ENCODE measurements around the gene ARHGAP32.

The ARHGAP32 gene

GRCh38 chr11:129077191-129077590 lies 114.9 kb downstream of the ARHGAP32 start:
- Histone ChIP-seq H3K4me1 (ENCODE audit: low read depth, poor library complexity, severe bottlenecking) (no peaks in the 10 kb centered on the region), H3K79me2 (ENCODE audit: insufficient read depth, low read depth) (no peaks in the 10 kb centered on the region), H3K36me3 (ENCODE audit: insufficient read depth) (no peaks in the 10 kb centered on the region), H2AFZ (ENCODE audit: low read depth) (no peak overlapping the region), H3K27ac (no peak overlapping the region), H3K9ac (no peak overlapping the region), H4K20me1 (ENCODE audit: insufficient read depth) (no peaks in the 10 kb centered on the region), H3K4me2 (no peak overlapping the region), H3K27me3 (ENCODE audit: insufficient read depth, low read depth) (no peaks in the 10 kb centered on the region), H3K4me3 (IDR thresholded peaks at IDR 0.05; ENCODE audit: insufficient read depth, low read depth, low read length) (no peak overlapping the region)
- TF ChIP-seq, protein P1, sequence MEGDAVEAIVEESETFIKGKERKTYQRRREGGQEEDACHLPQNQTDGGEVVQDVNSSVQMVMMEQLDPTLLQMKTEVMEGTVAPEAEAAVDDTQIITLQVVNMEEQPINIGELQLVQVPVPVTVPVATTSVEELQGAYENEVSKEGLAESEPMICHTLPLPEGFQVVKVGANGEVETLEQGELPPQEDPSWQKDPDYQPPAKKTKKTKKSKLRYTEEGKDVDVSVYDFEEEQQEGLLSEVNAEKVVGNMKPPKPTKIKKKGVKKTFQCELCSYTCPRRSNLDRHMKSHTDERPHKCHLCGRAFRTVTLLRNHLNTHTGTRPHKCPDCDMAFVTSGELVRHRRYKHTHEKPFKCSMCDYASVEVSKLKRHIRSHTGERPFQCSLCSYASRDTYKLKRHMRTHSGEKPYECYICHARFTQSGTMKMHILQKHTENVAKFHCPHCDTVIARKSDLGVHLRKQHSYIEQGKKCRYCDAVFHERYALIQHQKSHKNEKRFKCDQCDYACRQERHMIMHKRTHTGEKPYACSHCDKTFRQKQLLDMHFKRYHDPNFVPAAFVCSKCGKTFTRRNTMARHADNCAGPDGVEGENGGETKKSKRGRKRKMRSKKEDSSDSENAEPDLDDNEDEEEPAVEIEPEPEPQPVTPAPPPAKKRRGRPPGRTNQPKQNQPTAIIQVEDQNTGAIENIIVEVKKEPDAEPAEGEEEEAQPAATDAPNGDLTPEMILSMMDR (conservative IDR thresholded peaks at IDR 0.05; ENCODE audit: low read depth, low read length), result no peak

GRCh38 chr11:129075757-129076156 lies 116.4 kb downstream of the ARHGAP32 start:
- Histone ChIP-seq H4K20me1 (ENCODE audit: insufficient read depth) (no peaks in the 10 kb centered on the region), H2AFZ (ENCODE audit: low read depth) (no peak overlapping the region), H3K36me3 (ENCODE audit: insufficient read depth) (no peaks in the 10 kb centered on the region), H3K27me3 (ENCODE audit: insufficient read depth, low read depth) (no peaks in the 10 kb centered on the region), H3K27ac (no peak overlapping the region), H3K9ac (no peak overlapping the region), H3K79me2 (ENCODE audit: insufficient read depth, low read depth) (no peaks in the 10 kb centered on the region), H3K4me2 (no peak overlapping the region), H3K4me1 (ENCODE audit: low read depth, poor library complexity, severe bottlenecking) (no peaks in the 10 kb centered on the region), H3K4me3 (IDR thresholded peaks at IDR 0.05; ENCODE audit: insufficient read depth, low read depth, low read length) (no peak overlapping the region)
- TF ChIP-seq, protein P1 (conservative IDR thresholded peaks at IDR 0.05; ENCODE audit: low read depth, low read length), result no peak

DNA sequence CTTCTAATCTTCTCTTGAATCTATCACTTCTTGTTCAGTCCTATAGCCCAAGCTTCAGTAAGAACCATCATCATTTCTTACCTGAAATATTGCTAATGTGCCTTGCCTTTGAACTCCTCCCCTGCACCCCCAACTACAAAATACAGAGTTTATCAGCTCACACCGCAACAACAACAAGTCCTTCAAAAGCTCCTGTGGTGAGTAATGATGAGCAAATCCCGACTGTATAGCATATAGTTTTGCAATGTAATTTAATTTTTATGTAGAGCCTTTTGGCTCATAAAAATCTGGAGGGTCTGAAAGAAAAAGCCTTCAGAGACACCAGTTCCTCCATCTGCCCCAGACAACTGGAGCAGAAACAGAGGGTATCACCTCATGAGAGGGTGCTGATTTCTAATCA lies 124.7 kb downstream of the ARHGAP32 start:
- Histone ChIP-seq H3K4me3 (IDR thresholded peaks at IDR 0.05; ENCODE audit: insufficient read depth, low read depth, low read length) (no peak overlapping the region), H4K20me1 (ENCODE audit: insufficient read depth) (no peaks in the 10 kb centered on the region), H3K4me1 (ENCODE audit: low read depth, poor library complexity, severe bottlenecking) (no peaks in the 10 kb centered on the region), H3K27me3 (ENCODE audit: insufficient read depth, low read depth) (no peaks in the 10 kb centered on the region), H2AFZ (ENCODE audit: low read depth) (no peak overlapping the region), H3K9ac (no peak overlapping the region), H3K79me2 (ENCODE audit: insufficient read depth, low read depth) (no peaks in the 10 kb centered on the region), H3K27ac (no peak overlapping the region), H3K36me3 (ENCODE audit: insufficient read depth) (no peaks in the 10 kb centered on the region), H3K4me2 (no peak overlapping the region)
- TF ChIP-seq, protein P1 (conservative IDR thresholded peaks at IDR 0.05; ENCODE audit: low read depth, low read length), result no peak

- H3K36me3 ChIP-seq (ENCODE audit: insufficient read depth), result no peaks in the 10 kb centered on the region
- no peak overlapping the region for H2AFZ ChIP-seq (ENCODE audit: low read depth)
- no peak overlapping the region for H3K9ac ChIP-seq
- no peaks in the 10 kb centered on the region for H4K20me1 ChIP-seq (ENCODE audit: insufficient read depth)
- no peaks in the 10 kb centered on the region for H3K79me2 ChIP-seq (ENCODE audit: insufficient read depth, low read depth)
- H3K27ac ChIP-seq, result no peak overlapping the region
- H3K4me2 ChIP-seq, result no peak overlapping the region
- TF ChIP-seq, protein P1 (conservative IDR thresholded peaks at IDR 0.05; ENCODE audit: low read depth, low read length), result no peak
- no peaks in the 10 kb centered on the region for H3K4me1 ChIP-seq (ENCODE audit: low read depth, poor library complexity, severe bottlenecking)
- H3K27me3 ChIP-seq (ENCODE audit: insufficient read depth, low read depth), result no peaks in the 10 kb centered on the region
- H3K4me3 ChIP-seq (IDR thresholded peaks at IDR 0.05; ENCODE audit: insufficient read depth, low read depth, low read length), result no peak overlapping the region
Measured at GRCh38 chr11:129066229-129066628, 125.9 kb downstream of the ARHGAP32 start.

Measured in KMS-11 (cell line).